GM06990 (cell line): Measurements from ENCODE around the gene KRT72.

ENCODE experiments used
- DNase-seq: peaks from one replicate; pipeline ENCODE4 v3.0.0-alpha.2; 2011; ENCODE audit not compliant: insufficient read length; ENCODE audit errors: extremely low read depth
- H3K27me3 ChIP-seq: replicated peaks from 2 replicates; pipeline ENCODE4 v1.6.0; 2011; ENCODE audit warnings: low read length; ENCODE audit not compliant: control insufficient read depth, insufficient read depth
- H3K36me3 ChIP-seq: 2 replicates; pipeline ENCODE4 v1.5.1; 2011; ENCODE audit warnings: low read length; ENCODE audit not compliant: control insufficient read depth, insufficient read depth
- H3K4me3 ChIP-seq: replicated peaks from 2 replicates; pipeline ENCODE4 v1.5.1; 2011; ENCODE audit warnings: low read depth, mild to moderate bottlenecking, control low read depth, low read length
- CTCF ChIP-seq: IDR thresholded peaks from 2 replicates; pipeline ENCODE4 v1.5.1; 2011; ENCODE audit warnings: low read length, control low read depth, mild to moderate bottlenecking, inconsistent platforms; ENCODE audit not compliant: insufficient read depth, poor library complexity, severe bottlenecking

Gene KRT72

GRCh38 chr12:52641468-52641867 is 40.2 kb upstream of the KRT72 start:
- no peaks in the 10 kb centered on the region for H3K36me3 ChIP-seq
- TF ChIP-seq CTCF, result no peak
- H3K27me3 ChIP-seq, result no peaks in the 10 kb centered on the region; the same call in 1 of the 2 replicates
- DNase-seq, result no peak
- no peak overlapping the region for H3K4me3 ChIP-seq

DNA sequence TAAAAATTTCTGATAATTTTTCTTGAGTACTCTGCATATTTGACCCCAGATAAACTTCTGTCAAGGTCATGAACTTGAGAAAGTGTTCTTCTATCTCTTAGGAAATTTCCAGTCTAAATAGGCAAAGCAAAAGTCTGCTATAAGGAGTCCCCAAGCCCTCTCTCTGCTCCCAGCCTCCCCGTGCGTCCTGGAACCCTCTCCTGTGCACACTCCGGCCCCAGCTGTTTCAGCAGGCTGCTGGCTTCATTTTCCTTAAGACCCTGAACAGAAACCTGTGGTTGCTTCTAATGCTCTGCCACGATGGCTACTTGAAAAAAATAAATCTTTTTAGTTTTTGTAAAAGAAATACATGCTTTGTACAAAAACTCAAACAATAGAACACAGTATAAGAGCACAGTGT is 36.0 kb upstream of the KRT72 start:
- no peak for DNase-seq
- no peak for TF ChIP-seq CTCF
- H3K27me3 ChIP-seq, result no peaks in the 10 kb centered on the region; the same call in none of the 2 replicates
- H3K4me3 ChIP-seq, result no peak overlapping the region
- no peaks in the 10 kb centered on the region for H3K36me3 ChIP-seq

- no peak overlapping the region for H3K4me3 ChIP-seq
- DNase-seq, result no peak
- TF ChIP-seq CTCF, result no peak
- H3K27me3 ChIP-seq, result no peaks in the 10 kb centered on the region; the same call in none of the 2 replicates
- H3K36me3 ChIP-seq, result no peaks in the 10 kb centered on the region
Measured at GRCh38 chr12:52636592-52637258, 35.5 kb upstream of the KRT72 start.

- H3K4me3 ChIP-seq, result no peak overlapping the region
- no peaks in the 10 kb centered on the region for H3K36me3 ChIP-seq
- no peak for TF ChIP-seq CTCF
- no peaks in the 10 kb centered on the region; the same call in none of the 2 replicates for H3K27me3 ChIP-seq
- no peak for DNase-seq
Measured at GRCh38 chr12:52636189-52636588, 34.9 kb upstream of the KRT72 start.

GRCh38 chr12:52634266-52635056 is 33.2 kb upstream of the KRT72 start:
- DNase-seq, result no peak
- Histone ChIP-seq H3K27me3 (no peaks in the 10 kb centered on the region; the same call in none of the 2 replicates), H3K4me3 (no peak overlapping the region), H3K36me3 (no peaks in the 10 kb centered on the region)
- TF ChIP-seq CTCF, result no peak
